Left hindlimb (tissue), 1 donor: ENCODE measurements around the gene ADGRV1.

Experiments
- DNase-seq: peaks from one replicate; pipeline ENCODE4 v3.0.0-alpha.2; 2018

Gene ADGRV1

DNA sequence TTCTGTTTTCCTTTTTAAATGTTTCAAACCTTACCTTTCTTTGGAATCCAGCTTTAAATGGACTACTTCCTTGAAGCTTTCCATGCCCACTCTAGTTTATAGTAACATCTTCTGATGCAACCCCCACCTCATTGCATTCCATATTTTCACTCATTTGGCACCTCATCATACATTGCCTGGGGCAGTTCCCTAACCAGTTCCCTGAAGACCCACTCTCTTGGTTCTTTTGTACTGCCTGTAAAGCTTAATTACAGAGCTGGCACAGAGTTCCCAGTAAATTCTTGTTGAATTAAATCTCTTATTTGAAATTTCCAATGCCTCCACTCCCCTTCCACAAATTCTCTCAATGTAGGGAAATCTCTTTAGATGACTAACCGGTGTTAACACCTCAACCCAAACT, 567.3 kb downstream of the ADGRV1 start:
- DNase-seq: no peak

DNA sequence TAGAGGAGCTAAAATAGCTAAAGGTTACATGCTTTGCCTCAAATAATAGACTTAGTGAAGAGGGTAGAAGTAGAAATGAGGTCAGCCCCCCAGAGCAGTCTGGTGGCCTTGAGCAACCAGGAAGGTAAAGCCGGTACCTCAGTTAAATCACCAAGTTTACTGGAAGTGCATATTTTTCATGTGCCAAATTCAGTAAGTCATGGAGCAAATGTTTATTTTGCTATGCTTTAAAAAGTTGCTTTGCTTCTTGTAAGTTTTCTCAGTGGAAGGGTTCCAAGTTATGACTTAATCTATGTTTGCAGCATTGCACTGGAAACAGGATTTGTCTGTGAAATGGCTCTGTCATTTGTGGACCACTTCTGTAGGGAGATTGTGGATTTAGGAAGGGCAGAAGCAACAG, 567.9 kb downstream of the ADGRV1 start:
- no peak for DNase-seq

DNA sequence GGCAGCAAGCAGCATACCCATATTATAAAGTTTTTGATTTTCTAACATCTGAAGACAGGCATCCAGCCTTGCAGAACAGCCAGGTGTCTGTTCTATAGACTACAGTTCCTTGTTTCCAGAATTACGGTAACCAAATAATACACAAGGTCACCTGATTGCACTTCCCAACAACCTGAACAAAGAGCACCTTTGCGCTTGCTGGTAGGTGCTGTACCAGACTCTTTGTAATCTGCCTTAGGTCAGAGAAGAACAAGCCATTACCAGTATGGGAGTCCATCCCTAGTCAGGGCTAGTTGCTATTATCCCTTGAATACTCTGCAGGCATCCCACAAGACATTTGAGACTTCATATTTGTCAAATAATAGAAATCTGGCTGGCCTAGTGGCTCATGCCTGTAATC, 568.3 kb downstream of the ADGRV1 start:
- no peak for DNase-seq

- DNase-seq: no peak
These were observed 569.0 kb downstream of the ADGRV1 start for GRCh38 chr5:91127456-91128081.

DNA sequence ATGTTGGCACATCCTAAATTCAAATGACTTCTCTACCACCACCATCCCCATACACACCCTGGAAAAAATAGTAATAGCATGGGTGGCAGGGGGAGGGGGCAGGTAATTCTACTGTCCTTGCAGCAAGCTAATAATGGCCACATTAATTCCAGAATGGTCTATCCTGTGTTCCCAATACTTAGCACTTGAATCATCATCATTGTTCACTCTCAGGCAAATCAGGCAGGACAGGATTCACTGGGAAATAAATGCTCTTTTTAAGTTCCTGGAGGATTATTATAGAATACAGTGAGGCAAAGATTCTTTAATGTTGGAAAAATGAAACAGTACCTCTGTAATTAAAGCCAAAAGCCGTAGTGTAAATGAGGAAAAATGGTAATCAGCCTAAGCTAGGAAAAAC, 570.0 kb downstream of the ADGRV1 start:
- no peak for DNase-seq

- DNase-seq: no peak
These were observed 571.2 kb downstream of the ADGRV1 start for GRCh38 chr5:91129748-91130147.

DNA sequence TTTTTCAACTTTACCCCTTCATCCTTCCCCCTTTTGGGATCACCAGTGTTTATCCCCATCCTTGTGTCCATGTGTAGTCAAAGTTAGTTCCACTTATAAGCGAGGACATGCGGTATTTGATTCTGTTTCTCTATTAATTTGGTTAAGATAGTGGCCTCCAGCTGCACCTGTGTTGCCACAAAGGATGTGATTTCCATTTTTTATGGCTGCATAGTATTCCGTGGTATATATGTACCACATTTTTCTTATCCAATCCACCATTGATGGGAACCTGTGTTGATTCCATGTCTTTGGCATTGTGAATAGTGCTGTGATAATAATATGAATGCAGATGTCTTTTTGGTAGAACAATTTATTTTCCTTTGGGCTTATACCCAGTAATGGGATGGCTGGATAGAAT, 572.2 kb downstream of the ADGRV1 start:
- DNase-seq: no peak

DNA sequence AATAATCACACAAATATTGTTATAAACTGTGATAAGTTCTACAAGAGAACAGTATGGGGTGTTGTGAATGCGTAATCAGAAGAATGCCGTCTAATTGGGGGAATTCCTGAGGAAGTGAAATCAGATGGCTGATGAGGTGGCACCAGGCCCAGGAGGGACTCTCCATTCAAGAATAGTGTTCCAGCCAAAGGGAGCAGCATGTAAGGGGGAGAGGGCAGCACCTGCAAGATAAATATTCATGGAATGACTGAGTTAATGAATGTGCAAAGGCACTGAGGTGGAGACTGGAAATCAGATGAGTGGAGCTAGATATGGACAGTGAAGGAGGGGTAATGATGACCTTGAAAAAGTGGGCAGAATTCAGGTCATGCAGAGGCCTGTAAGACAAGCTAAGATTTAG, 574.0 kb downstream of the ADGRV1 start:
- no peak for DNase-seq

- no peak for DNase-seq
These were observed 574.6 kb downstream of the ADGRV1 start for GRCh38 chr5:91133183-91133582.

DNA sequence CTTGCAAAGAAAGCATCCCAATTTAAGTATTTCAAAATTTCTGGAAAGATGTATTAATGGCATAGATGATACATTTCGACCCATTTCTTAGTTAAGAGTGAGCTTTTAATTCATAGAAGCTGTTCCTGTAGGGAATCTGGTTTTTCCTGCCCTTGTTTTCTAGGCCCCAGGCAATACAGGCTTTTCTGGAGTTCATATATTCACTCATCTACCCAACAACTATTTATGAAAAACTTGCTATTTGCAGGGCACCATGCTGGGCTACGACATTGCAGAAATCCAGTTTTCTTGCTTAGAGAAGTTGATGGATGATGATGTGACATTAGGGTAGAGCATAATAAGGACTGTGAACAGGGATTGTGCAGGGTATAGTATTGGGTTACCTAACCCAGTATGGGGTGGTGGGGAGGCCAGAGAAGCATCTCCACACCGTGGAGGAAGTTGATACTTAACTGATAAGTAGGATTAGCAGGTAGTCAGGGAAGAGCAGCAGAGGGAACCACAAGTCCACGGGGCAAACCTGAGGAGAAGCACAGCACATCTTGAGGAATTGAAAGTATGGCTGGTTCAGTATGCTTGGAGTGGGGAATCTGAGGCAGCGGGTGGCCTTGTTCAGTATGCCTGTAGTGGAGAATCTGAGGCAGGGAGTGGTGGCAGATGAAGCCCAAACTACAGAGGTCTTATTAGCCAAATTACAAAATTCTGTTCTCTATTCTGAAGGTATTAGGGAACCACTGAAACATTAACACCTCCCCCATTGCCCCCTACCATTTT, 577.1 kb downstream of the ADGRV1 start:
- no peak for DNase-seq

DNA sequence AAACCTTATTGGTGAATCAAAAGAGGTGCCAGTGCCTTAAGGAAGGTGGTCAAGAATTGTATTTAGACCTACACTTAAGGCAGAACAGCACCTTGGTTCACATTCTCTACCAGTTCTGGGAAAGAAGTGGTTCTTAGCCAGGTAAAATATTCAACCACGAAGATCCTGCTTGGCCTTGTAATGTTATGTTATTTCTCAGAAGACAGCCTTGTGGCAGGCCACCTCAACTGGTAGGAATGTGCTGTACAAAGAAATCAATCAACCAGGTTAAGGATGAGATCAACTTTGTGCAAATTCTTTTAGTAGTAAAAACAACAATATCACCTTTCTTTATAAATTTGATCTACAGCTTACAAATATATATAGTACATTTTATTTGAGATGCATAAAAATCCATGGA, 577.7 kb downstream of the ADGRV1 start:
- DNase-seq: no peak

- DNase-seq: no peak
These were observed 579.0 kb downstream of the ADGRV1 start for GRCh38 chr5:91137647-91138046.

DNA sequence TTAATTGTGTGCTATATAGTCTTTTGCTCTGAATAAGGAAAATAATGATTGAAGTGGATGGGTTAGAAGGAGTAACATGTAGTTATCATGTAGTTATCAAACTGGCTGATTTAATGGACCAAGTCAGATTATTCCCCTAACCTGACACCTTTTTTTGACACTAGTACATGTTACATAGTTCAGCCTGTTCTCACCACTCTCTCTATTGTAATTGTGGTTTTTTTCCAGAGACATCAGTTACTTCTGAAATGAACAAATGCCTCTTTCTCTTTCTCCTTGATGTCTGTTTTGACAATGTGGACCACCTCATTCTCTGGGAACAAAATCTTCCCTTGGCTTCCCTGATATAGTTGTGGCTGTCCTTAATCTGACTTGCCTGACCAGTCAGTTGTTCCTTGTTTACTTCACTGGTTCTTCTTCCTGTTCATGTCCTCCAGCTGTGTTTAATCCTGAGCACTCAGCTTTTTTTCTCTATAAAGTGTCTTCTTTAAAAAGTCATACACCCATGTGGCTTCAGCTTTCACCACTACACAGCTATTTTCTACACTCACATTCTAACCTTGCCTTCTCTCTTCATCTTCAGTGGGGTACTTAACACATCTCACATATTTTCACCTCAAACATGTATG, 581.1 kb downstream of the ADGRV1 start:
- DNase-seq: no peak

GRCh38 chr5:91140657-91141056, 582.1 kb downstream of the ADGRV1 start:
- no peak for DNase-seq

GRCh38 chr5:91141642-91142041, 583.0 kb downstream of the ADGRV1 start:
- DNase-seq: no peak

DNA sequence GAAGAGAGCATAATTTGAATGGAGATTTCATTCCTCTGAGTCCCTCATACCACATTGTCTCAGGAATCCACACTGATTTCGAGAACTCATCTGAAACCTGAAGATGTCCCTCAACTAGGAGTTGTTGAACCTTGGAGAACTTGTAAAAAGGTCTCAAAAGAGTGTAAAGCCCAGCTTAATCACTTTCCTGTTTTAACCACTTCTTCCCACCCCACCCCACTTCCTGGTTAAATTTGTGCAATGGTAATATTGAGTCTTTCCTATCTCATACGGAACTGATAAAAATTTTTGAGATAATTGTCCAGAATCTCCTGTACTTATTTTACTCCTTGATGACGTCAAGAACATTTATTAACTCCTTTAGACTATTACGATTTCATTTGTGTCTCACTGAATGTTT, 583.8 kb downstream of the ADGRV1 start:
- DNase-seq: no peak

- DNase-seq: no peak
These were observed 584.2 kb downstream of the ADGRV1 start for GRCh38 chr5:91142819-91143218.

GRCh38 chr5:91143840-91144239, 585.2 kb downstream of the ADGRV1 start:
- DNase-seq: no peak

DNA sequence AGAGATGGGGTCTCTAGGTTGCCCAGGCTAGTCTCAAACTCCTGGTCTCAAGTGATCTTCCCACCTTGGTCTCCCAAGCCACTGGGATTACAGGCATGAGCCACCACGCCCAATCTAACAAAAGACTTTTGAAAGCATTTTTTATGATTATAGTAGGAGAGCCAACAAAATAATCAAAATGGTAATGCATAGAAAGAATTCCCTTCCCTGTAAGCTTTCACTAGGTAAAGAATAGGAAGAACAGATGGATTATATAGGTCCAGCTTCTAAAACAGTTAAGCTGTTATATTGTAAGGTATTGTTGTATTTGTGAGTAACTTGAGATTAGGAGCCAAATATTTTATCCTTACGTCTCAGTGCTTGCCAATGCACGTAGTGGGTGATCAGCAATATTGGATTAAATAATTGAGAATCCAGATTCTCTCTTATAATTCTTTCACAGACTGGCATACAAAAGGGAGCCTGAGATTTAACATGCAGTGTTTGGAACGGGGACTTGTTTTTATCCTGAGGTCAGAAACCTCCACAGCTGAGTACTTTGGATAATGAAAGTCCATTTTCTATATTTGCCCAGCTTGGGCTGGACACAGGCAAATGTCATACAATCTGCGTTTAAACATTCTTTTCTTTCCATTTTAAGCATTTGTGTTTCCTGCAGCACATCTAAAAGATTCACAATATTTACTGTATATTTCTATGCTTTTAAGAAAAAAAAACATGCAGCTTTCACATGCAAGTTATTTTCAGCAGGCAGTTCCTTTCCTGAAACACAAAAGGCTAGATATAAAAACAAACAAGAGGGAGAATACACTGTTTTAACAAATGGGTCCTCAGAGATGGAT, 586.1 kb downstream of the ADGRV1 start:
- DNase-seq: no peak

- no peak for DNase-seq
These were observed 586.7 kb downstream of the ADGRV1 start for GRCh38 chr5:91145333-91145620.

GRCh38 chr5:91146230-91146629, 587.6 kb downstream of the ADGRV1 start:
- DNase-seq: no peak

DNA sequence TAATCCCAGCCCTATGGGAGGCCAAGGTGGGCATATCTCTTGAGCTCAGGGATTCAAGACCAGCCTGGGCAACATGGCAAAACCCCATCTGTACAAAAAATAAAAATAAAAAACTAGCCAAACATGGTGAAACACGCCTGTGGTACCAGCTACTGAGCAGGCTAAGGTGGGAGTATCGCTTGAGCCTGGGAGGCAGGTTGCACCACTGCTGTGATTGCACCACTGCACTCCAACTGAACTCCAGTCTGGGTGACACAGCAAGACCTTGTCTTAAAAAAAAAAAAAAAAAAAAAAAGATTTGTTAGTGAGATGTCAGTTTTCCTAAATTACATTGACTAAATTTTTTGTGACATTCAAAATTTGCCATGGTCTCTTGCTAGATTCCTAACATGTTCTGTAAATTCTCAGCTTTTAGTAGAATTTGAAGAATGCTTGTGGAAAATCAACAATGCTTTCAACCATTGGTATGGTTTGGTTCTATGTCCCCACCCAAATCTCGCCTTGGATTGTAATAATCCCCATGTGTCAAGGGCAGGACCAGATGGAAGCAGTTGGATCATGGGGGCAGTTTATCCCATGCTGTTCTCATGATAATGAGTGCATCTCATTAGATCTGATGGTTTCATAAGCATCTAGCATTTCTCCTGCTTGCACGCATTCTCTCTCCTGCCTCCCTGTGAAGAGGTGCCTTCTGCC, 588.5 kb downstream of the ADGRV1 start:
- DNase-seq: no peak

DNA sequence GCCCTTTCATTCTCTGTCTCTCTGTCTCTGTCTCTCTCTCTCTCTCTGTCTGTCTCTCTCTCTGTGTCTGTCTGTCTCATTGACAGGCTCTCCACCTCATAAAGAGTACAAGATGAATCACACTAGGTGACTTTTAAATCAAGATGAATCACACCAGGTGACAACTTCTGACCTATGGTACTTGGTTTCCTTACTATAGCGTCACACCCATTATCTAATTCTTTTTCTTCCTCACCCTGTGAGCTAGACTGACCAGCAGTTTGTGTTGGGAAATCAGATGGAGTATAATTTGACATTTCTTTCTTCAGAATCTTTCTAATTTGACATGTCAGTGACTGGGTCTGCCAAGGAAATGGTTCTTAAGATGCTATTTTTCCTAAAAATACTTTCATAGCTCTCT, 591.6 kb downstream of the ADGRV1 start:
- DNase-seq: no peak
